Stimulated activated CD4-positive, alpha-beta T cell treated with anti-CD3 and anti-CD28 coated beads, TNF-alpha, amount 100 ng/mL, for 24 hours (primary cell): Measurements from ENCODE around the gene LIN28B.
"Not testable (repeated sequence)": the region's sequence is repeated elsewhere in the genome, so short reads cannot be mapped to it uniquely, and the experiment has no call there.

Source experiments
- DNase-seq, 3 experiments: peaks; one replicate each; pipeline ENCODE4 v3.0.0-alpha.2; 2020; ENCODE audit warnings: low read depth in 3 of 3

The LIN28B gene, protein sequence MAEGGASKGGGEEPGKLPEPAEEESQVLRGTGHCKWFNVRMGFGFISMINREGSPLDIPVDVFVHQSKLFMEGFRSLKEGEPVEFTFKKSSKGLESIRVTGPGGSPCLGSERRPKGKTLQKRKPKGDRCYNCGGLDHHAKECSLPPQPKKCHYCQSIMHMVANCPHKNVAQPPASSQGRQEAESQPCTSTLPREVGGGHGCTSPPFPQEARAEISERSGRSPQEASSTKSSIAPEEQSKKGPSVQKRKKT

DNA sequence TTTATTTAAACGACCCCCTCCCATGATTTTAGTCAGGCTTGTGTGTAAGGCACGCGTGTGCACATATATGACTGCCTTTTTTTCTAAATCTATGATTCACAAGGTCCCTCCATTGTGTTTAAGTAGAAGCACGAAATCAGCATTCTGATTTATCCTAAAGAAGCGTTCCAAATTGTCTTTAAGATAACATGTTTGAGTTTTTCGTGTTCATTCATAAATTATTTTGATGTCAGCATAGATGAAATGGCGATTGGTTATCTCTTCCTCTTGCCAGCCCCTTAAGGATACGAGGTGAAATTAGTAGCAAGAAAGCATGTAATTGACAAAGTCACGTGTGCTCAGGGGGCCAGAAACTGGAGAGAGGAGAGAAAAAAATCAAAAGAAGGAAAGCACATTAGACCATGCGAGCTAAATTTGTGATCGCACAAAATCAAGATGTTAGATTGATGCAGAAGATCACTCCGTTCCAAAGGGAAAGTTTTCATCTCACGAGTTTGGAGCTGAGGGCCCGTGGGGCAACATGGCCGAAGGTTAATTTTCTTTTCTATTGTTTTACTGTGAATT lies at the start of gene LIN28B:
Gene LIN28B (plus strand): TSS at position 377 of the 564 bp plus-strand sequence. CDS start 144 bp downstream, at position 521.
- no peak for DNase-seq

DNA sequence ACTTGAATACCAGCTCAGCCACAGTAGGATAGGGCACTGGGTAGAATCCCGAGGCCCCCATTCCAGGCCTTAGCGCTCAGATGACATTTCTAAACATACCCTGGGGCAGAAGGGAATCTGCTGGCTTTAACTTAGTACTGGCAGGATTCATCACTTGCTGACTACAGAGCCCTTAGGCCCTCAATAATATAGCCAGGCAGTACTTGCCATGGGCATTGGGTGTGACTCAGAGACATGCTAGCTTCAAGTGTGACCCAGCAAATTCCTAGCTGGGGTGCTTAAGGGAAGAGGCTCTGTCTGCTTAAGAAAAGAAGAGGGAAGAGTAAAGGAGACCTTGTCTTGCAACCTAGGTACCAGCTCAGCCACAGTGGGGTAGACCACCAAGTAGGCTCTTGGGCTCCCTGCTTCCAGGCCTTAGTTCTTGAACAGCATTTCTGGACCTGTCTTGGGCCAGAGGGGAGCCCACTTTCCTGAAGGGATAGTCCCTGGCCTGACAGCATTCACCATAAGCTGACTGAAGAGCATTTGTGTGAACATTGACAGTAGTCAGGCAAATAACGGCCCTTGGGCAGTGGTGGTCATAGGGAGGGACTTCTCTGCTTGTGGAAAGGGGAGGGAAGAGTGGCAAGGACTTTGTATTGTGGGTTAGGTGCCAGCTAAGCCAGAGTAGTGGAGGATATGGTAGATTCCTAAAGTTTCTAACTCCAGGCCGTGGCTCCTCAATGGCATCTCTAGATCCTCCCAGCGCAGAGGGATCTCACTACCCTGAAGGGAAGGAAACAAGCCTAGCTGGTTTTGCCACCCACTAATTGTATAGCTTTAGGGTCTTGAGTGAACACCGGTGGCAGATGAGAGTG lies 48.6 kb upstream of the LIN28B start:
- DNase-seq, result no peak

DNA sequence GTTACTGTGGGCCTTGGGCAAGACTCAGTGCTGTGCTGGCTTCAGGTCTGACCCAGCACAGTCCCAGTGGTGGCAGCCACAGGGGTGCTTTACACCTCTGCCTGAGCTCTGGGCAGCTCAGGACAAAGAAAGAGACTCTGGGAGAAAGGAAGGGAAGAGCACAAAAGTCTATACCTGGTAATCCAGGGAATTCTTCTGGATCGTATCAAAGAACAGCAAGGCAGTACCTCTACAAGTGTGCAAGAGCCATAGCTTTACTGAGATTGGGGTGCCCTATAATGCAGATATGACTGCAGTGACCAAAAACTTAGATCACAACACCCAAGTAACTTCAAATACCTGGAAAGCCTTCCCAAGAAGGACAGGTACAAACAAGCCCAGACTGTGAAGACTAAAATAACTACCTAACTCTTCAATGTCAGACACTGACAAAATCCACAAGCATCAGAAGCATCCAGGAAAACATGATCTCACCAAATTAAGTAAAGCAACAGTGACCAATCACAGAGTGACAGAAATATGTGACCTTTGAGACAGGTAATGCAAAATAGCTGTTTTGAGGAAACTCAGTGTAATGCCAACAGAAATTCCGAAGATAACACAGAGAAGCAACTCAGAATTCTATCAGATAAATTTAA lies 47.9 kb upstream of the LIN28B start:
- no peak for DNase-seq

DNA sequence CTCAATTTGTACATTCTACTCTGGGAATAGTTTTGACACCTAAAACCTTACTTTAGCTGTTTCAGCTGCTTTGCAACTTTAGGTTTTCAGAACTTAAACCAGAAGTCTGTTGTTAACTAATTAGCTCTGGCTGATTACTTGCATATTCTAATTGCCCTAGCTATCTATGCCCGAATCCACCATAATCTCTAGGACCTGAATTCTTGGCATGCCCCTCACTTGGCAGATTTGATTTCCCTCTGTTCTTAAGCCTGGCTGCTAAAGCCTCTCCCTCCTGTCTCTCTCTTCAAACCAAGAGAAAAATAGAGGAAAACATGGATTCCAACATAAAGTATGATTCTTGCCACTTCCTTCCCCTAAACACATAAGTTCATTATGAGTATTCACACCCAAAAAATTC lies 35.0 kb upstream of the LIN28B start:
- no peak for DNase-seq

DNA sequence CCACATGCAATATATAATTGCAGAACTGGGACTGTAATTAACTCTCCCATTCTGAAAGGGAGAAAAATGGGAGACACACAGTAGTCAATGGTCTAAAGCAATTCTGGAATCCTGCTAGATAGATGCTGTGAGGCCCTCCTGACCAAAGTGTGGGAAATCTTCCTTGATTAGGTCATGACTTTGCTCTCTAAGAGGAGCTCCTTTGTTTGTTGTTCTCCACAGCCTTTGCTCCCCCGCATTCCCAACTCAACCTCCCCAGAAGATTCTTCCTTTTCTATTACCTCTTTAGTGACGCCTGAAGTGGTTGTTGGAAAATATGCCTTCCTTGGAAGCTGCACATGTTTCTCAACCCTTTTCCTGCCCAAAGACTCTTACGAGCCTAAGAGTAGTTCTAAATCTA lies 28.8 kb upstream of the LIN28B start:
- no peak for DNase-seq

DNA sequence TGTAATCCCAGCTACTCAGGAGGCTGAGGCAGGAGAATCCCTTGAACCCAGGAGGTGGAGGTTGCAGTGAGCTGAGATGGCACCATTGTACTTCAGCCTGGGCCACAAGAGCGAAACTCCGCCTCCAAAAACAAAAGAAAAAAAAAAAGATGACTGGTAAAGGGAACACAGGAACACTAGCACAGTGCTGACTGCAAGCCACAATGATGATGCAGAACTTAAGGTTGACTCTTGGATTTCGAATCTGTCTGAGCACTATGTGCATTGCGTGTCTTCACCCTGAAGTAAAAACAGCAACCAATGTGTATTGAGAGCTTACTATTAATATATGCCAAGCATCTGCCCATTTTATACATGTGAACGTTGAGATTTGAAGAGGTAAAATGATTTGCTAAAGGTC lies 27.6 kb upstream of the LIN28B start:
- DNase-seq, result no peak

DNA sequence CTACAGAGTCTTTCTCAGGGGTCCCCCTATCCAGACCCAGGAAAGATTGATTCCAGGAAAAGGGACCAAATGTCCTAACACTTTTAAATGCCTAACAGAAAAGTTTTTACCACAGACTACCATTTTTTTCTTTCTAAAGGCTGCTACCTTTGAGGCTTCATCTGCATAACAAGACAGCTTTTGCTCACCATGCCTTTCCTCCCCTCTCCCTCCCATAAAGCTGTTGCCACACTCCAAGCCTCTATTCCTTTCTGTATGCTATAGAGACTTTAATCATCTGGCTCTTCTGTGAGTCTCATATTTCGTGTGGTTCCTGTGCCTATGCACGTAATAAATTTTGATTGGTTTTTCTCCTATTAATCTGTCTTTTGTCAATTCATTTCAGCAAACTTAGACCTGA lies 26.0 kb upstream of the LIN28B start:
- DNase-seq, result no peak

DNA sequence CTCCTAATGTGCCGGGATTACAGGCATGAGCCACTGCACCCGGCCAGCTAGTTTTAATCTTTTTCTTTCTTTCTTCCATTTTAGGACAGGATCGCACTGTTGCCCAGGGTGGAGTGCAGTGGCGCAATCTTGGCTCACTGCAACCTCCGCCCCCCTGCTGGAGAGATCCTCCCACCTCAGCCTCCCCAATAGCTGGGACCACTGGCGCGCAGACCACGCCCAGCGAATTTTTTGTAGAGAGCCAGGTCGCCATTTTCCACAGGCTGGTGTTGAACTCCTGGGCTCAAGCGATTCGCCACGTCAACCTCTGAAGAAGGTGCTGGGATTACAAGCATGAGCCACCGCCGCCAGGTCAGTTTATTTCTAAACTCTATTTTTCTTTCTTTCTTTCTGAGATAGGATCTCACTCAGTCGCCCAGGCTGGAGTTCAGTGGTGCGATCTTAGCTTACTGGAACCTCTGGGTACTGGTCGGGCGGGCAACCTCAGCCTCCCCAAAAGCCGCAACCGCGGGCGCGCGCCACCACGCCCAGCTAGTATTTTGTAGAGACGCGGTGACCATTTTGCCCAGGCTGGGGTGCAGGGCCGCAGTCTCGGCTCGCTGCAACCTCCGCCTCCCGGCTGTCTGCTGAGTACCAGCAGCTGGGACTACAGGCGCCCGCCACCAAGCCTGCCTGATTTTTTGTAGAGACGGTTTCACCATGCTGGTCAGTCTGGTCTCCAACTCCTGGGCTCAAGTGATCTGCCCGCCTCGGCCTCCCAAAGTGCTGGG lies 20.0 kb upstream of the LIN28B start:
- no peak for DNase-seq

DNA sequence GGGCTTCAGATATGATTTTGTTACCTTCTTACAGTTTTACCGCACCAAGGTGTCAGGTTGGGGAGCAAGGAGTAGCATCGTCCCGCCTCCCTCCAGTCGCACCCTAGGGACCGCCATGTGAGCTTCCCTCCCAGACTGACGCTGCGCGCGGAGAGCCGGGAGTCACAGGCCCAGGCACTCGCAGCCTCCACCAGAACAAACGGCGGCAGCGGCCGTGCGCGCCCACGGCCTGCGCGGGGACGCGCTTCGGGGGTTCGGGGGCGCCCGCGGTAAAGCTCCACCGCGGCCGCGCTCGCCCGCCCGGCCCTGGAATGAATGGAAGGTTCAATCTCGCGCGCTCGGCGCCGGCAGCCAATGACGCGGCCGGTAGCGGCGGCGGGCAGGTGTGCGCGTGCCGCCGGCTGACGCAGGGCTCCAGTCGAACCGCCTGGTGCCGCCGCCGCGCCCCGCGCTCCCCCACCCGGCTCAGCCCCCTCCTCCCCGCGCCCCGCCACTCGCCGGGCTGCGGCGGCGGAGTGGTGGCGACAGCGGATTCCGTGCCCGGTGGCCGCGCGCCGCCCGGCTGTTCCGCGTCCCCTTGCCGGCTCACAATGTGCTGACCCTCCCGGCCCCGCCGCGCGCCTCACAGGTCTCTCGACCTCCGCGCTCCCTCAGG lies 16.5 kb upstream of the LIN28B start:
- DNase-seq, result no peak

DNA sequence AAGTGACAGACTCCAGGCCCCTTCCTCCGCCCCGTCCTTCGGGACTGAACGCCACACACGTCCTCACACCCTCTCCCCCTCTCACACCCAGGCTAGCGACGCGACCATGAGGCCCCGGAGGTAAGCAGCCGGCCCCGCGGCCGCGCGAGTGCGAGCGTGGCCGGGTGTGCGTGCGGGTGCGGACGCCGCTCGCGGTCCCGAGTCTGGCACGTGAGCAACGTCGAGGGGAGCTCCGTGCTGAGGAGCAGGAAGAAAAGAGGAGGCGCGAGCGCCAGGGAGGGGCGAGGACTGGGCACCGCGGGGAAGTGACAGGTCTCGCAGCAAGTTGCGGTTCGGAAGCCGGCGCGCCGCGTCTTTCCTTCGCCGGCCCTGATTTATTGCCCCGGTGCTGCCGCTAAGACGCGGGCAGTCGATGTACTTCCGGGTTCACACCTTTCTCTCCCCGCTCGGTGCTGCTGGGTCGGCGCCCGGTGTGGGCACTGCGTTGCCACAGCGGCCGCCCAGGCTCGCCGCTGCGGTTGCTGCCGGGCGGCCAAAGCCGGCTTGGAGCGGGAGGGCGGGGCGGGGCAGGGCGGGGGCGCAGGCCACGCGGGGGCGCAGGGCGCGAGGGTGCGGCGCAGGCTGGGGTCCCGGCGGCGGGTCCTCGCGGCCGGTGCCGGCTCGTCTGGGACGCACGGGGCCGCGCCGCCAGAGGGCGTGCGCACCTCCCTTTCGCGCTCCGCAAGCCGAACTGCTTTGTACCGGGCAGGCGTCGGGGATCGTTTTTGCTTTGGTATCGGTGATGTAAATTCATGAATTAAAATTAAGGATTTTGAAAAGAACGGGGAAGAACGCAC lies 15.8 kb upstream of the LIN28B start:
- DNase-seq, result peak in 1 of 3 experiments; percentile 34

DNA sequence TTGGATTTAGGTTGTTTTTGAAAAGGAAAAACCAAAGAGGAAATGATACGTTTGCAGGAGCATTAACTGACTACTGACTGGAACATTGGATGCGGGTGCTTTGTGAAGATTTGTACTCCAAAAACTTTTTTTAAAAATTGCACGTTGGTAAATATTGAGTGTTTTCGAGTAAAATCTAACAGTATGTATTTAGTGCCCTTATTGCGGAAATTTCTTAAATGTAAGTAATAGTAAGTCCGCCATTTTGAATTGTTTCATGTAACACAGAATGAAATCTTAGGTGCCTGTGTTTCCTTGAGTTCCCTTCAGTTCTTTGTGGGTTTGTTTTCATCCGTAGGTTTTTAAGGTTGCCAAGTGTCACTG lies 15.2 kb upstream of the LIN28B start:
- no peak for DNase-seq

DNA sequence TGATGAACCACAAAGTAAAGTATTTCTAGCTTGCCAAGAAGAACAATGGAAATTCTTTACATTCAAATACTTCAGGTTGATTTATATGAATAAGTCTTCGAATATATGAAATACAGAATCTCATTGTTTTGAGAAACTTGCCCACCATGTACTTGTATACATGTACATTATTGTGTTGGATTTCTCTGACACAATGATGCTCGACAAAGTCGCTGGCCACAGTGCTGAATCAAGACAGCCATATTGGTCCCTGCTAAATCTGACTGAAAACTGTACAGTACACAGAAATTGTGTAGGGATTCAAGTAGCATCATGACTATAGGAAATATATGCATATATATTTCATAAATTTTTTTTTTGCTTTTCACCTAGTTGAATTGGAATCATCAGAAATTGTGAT lies 13.1 kb upstream of the LIN28B start:
- DNase-seq, result no peak

DNA sequence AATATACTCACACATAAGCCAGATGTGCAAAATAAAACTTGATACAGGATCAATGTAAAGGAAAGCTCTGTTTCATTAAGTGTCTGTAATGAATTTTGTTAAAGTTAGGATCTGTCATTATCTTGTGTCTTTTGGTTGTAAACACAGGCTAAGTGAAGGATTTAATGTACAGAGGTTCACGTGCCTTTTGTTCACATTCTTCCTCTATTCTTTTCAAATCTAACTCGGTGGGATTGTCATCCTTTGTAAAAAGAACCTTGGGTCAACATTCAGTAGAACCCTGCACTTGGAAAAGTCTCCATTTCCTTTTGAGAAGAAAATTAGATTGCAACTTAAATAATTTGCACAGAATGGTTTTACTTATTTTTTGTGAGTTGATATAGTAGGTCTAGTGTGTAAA lies 7.7 kb upstream of the LIN28B start:
- no peak for DNase-seq

DNA sequence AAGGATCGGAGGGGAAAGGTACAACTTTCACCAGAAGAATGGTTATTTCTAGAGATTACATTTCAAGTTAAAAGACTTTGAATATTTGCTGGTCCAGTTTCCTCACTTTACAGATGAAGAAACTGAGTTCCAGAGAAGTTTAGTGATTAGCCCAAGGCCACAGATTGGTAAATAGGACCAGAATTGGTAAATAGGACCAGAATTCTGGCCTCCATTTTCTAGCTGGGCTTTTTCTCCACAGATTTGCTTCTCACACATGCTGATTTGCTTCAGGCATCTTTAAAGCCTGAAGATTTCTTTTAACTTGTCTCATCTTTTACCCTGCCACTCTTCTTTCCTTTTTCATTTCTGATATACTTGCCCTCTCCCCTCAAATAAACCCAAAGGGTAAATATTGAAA lies 5.2 kb upstream of the LIN28B start:
- no peak for DNase-seq

DNA sequence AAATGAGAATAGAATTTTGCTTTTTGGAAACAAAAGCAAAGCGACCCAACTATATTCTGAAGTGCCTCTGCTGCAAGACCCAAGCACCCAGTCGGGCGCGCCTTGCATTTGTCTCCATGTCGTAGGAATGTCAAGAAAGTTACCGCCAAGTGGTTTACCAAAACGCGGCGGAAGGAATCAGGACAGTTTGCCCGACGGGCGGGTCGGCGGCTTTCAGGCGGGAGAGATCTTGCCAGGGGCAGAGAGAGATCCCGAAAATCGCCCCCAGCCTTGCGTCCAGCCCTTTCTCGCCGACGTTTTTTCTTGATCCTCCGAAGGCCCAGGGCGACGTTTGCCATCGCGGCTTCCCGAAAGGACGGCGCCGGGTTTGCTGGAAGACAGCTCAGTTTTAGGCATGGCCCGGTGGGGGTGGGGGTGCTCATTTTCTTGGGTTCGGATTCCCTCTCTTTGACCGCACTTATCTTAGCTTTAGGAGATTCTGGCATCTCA lies 4.0 kb upstream of the LIN28B start:
- no peak for DNase-seq

DNA sequence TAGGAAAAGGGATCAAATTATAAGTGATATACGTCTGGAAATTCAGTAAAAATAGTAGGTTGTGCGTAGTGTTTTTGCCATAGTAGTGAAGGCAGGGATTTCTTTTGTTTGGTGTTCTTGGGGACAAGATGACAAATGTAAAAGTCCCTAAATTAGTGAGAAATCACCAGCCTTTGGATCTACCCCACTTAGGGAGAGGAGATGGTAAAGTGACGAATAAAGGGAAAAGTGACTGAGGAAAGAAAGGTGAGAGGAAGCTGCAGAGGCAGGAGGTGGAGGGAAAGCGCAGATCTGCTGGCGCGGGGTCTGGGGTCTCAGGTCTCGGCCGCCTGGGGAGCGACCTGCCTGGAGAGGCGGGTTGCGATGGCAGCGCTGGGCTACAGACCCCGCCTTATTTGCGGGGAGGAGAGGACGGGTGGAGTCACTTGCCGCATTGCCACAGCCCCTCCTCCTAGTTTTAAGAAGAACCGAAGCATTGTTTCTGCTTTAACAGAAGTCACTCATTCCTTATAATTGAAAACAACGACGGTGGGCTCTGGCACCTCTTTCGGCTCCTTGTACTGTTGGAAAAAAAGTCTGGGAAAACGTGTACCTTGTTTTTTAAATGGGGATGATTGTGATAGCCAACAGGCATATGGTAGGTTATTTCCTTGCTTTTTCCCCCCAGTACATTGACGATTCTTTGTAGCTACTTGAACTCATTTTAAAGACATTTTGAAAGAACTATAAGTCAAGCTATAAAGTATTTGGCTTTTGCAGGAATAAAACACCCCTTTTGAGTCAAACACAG lies 3.3 kb upstream of the LIN28B start:
- not testable (repeated sequence) for DNase-seq

DNA sequence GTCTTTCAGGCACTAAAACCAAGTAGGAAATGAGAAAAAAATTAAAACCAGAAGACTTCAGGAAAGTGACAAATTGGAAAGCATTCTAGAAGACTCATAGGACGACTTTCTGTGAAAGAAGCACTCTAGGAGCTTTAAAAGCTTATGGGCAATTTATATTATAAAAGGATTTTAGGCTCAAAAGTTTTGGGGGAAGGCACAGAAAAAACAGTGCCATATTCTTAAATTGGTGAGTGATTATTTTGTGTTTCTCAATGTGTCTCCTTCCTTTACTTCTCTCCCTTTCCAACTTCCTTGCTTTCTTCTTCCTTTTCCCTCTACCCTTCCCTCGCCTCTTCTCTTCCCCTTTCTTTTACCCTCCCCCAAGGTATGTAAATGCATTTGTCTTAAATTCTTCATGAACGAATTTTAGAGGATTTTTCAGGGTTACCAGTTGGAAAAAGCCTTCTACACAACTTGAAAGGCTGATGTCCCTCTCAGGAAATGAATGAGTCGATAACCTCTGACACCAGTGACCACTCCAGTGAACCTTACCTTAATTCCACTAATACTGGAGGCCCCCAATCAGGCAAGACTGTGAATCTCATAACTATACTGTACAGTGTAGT lies 2.6 kb upstream of the LIN28B start:
- no peak for DNase-seq

DNA sequence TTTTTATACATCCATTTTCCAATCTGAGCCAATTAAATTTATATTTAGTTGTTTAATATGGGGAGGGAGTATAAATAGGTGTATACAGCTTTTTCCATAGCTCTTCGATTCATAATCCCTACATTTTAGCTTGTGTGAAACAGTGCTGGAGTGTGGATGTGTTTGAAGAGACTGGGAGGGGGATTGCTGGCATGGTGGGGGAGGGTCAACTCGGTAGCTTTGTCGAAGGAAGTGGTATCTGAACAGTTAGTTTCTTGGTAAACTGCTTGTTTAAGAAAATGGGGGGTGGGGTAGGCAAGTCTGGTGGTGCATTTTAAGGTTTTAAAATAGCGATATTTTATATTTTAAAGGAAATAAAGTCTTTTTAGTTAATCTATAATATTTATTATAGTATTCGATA lies 1.4 kb upstream of the LIN28B start:
- no peak for DNase-seq
